HepG2 (cell line): ENCODE data around the gene G6PC3. TPM values are rescaled to one million over a fixed set of nuclear protein-coding genes. Genes with fewer than 3 reads are reported as not detected.
A peak's percentile ranks its signal among the peaks of the same experiment; 100 is the strongest.

ENCODE experiments used
- ASH2L ChIP-seq: fragments of 300-600, 200-600 bp; sonication (generic); IDR thresholded peaks from 2 replicates; pipeline ENCODE4 v1.7.0; 2017; ENCODE audit warnings: low read depth, mild to moderate bottlenecking, moderate library complexity, mixed read lengths, low read length; ENCODE audit not compliant: insufficient read length
- CAMTA2 ChIP-seq: sonication (generic); formaldehyde crosslinking; IDR thresholded peaks from 2 replicates; pipeline ENCODE4 v1.4.0; 2020; ENCODE audit warnings: mild to moderate bottlenecking, missing genetic modification reagents, borderline replicate concordance
- HDAC2 ChIP-seq: sonication (generic); formaldehyde crosslinking; IDR thresholded peaks from 2 replicates; pipeline ENCODE4 v1.4.0; 2020; ENCODE audit warnings: missing genetic modification reagents
- PAX8 ChIP-seq: sonication (generic); formaldehyde crosslinking; IDR thresholded peaks from 2 replicates; pipeline ENCODE4 v1.8.0; 2022; ENCODE audit warnings: mild to moderate bottlenecking, missing genetic modification reagents, borderline replicate concordance
- REPIN1 ChIP-seq: sonication (generic); formaldehyde crosslinking; IDR thresholded peaks from 2 replicates; pipeline ENCODE4 v1.8.0; 2022; ENCODE audit warnings: missing genetic modification reagents, low read depth, mild to moderate bottlenecking, borderline replicate concordance
- RXRB ChIP-seq: IDR thresholded peaks from 2 replicates; pipeline ENCODE4 v1.6.1; 2016; ENCODE audit warnings: borderline replicate concordance, missing genetic modification reagents, missing compliant biosample characterization
- SALL1 ChIP-seq: sonication (generic); formaldehyde crosslinking; IDR thresholded peaks from 2 replicates; pipeline ENCODE4 v1.8.0; 2022; ENCODE audit warnings: mild to moderate bottlenecking, missing genetic modification reagents
- WIZ ChIP-seq: sonication (generic); formaldehyde crosslinking; IDR thresholded peaks from 2 replicates; pipeline ENCODE4 v1.5.1; 2020; ENCODE audit warnings: mild to moderate bottlenecking, missing genetic modification reagents
- ZNF318 ChIP-seq: sonication (generic); formaldehyde crosslinking; IDR thresholded peaks from 2 replicates; pipeline ENCODE4 v1.4.0; 2020; ENCODE audit warnings: mild to moderate bottlenecking, missing genetic modification reagents
- ZNF343 ChIP-seq: sonication (generic); formaldehyde crosslinking; IDR thresholded peaks from 2 replicates; pipeline ENCODE4 v1.4.0; 2020; ENCODE audit warnings: mild to moderate bottlenecking, missing genetic modification reagents
- ZNF512B ChIP-seq: sonication (generic); formaldehyde crosslinking; IDR thresholded peaks from 2 replicates; pipeline ENCODE4 v1.5.1; 2020; ENCODE audit warnings: missing genetic modification reagents, mild to moderate bottlenecking, borderline replicate concordance
- polyA plus RNA-seq, 8 experiments: library from polyadenylated mRNA; depleted of rRNA in 3 of 8; stranded (reverse) in 7 of 8; unstranded in 1 of 8; fragments of >200 nt; fragmentation: Illumina TruSeq in 4 of 8; extraction: Trizol in 4 of 8; gene quantifications; 2 replicates each; pipeline versions ENCODE4 v1.2.1 to v1.2.3, GENCODE V29; 2011 to 2016; ENCODE audit warnings: low read depth in 4 of 8, missing spikeins in 1 of 8, mixed read lengths in 1 of 8; ENCODE audit not compliant: insufficient read depth in 1 of 8
- total RNA-seq, 5 experiments: library from RNA; depleted of rRNA; stranded (reverse); fragments of >200 nt; fragmentation: Illumina TruSeq; extraction: Trizol; gene quantifications; 2 replicates each; pipeline ENCODE4 v1.2.3, GENCODE V29; 2016; ENCODE audit warnings: low read depth in 1 of 5
- TF ChIP-seq, protein P1 (sequence below): sonication (generic); formaldehyde crosslinking; IDR thresholded peaks from 2 replicates; pipeline ENCODE4 v1.4.0; 2020; ENCODE audit warnings: missing genetic modification reagents
- TF ChIP-seq, protein P2 (sequence below): IDR thresholded peaks from 2 replicates; pipeline ENCODE4 v1.6.1; 2016; ENCODE audit warnings: low read depth, borderline replicate concordance
- TF ChIP-seq, protein P3 (sequence below): sonication (generic); formaldehyde crosslinking; IDR thresholded peaks from 2 replicates; pipeline ENCODE4 v1.8.1; 2023; ENCODE audit warnings: mild to moderate bottlenecking, moderate library complexity, missing genetic modification reagents

Gene G6PC3
- total and polyA plus RNA-seq, 2 of the 13 experiments (the other 11 are each of a cell fraction or from before 2014, with no cell fraction given): 38.5 to 75.8 TPM

DNA sequence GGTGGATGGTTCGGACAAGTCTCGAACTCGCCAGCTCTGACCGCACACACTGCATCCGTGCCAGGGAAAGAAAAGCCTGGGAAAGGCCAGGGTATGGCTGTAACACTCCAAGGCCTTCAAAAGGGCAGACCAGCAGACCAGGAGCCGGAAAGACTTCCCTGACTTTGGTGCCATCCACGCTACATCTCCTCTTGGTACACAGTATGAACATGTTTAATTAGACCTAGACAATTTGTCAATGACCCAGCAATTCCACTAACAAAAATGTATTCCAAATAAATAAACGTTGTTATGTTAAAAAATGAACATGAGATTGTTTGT is 53.5 kb downstream of the G6PC3 start (continued):
- 0 out of 2 replicates have a peak, but pooled peaks have one; percentile 49 for TF ChIP-seq PAX8
- TF ChIP-seq, protein P1, sequence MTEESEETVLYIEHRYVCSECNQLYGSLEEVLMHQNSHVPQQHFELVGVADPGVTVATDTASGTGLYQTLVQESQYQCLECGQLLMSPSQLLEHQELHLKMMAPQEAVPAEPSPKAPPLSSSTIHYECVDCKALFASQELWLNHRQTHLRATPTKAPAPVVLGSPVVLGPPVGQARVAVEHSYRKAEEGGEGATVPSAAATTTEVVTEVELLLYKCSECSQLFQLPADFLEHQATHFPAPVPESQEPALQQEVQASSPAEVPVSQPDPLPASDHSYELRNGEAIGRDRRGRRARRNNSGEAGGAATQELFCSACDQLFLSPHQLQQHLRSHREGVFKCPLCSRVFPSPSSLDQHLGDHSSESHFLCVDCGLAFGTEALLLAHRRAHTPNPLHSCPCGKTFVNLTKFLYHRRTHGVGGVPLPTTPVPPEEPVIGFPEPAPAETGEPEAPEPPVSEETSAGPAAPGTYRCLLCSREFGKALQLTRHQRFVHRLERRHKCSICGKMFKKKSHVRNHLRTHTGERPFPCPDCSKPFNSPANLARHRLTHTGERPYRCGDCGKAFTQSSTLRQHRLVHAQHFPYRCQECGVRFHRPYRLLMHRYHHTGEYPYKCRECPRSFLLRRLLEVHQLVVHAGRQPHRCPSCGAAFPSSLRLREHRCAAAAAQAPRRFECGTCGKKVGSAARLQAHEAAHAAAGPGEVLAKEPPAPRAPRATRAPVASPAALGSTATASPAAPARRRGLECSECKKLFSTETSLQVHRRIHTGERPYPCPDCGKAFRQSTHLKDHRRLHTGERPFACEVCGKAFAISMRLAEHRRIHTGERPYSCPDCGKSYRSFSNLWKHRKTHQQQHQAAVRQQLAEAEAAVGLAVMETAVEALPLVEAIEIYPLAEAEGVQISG: no peak
- TF ChIP-seq RXRB (CRISPR knock-in tag): no peak
- TF ChIP-seq ZNF343 (CRISPR knock-in tag): no peak
- TF ChIP-seq, protein P2, sequence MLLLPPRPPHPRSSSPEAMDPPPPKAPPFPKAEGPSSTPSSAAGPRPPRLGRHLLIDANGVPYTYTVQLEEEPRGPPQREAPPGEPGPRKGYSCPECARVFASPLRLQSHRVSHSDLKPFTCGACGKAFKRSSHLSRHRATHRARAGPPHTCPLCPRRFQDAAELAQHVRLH (CRISPR knock-in tag): no peak
- no peak for TF ChIP-seq ZNF512B
- no peak for TF ChIP-seq REPIN1
- peak; percentile 12; the same call in 1 of the 2 replicates for TF ChIP-seq SALL1 (CRISPR knock-in tag)
- TF ChIP-seq, protein P3, sequence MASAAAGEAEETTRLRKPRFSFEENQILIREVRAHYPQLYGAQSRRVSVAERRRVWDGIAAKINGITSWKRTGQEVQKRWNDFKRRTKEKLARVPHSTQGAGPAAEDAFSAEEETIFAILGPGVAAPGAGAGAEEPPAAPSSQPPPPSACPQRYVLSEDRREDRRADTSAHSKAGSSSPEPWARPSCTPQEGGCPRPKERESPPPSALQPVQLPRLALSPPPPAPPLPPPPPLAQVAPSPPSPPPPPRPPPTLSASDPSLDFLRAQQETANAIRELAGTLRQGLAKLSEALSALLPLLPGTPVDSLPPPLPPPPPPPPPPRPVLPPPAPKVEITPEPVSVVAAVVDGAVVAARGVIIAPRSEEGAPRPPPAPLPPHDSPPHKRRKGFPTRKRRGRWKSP (CRISPR knock-in tag): 0 out of 2 replicates have a peak, but pooled peaks have one; percentile 33
- no peak for TF ChIP-seq CAMTA2 (CRISPR knock-in tag)
- no peak for TF ChIP-seq HDAC2
- peak; percentile 31; the same call in 1 of the 2 replicates for TF ChIP-seq ZNF318
- TF ChIP-seq ASH2L: no peak
- TF ChIP-seq WIZ (CRISPR knock-in tag): no peak; the same call in 1 of the 2 replicates
